Erythroblast (primary cell): Measurements from ENCODE around the gene RBFOX1.

ENCODE experiments used
- DNase-seq, 2 experiments: peaks; one replicate each; lab custom pipeline; 2025; lab: John Stamatoyannopoulos, UW
- GATA1 ChIP-seq: IDR thresholded peaks from 2 replicates; pipeline ENCODE4 v1.6.1; 2011; ENCODE audit warnings: low read depth, mild to moderate bottlenecking, control low read depth, low read length, moderate library complexity
- POLR2A ChIP-seq: IDR thresholded peaks from 2 replicates; pipeline ENCODE4 v1.6.1; 2011; ENCODE audit warnings: mild to moderate bottlenecking, low read length

Gene RBFOX1

DNA sequence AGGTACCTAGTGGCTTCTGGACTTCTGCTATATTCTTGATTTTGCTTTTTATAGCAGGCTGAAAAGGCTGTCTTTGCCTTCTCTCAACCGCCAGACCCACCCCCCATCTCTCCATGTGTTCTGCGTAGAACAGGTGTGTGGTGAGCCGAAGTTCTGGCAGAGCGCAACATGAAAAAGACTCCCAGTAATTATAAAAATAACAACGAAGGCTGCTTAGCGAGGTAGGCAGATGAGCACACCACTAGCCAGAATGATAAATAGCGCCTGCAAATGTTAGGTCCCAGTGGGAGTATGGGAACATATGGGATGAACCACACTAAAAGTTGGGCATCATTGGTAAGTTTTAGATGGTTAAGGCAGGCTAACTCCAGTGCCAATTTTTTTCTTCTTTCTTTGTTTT lies 14.0 kb upstream of the RBFOX1 start:
- no peak for DNase-seq
- TF ChIP-seq POLR2A (no peak), GATA1 (no peak)

- TF ChIP-seq POLR2A (no peak), GATA1 (no peak)
- no peak for DNase-seq
These were observed 13.1 kb upstream of the RBFOX1 start for GRCh38 chr16:7319514-7319913.

- TF ChIP-seq POLR2A (no peak), GATA1 (no peak)
These were observed 11.0 kb upstream of the RBFOX1 start for GRCh38 chr16:7321661-7322060.

DNA sequence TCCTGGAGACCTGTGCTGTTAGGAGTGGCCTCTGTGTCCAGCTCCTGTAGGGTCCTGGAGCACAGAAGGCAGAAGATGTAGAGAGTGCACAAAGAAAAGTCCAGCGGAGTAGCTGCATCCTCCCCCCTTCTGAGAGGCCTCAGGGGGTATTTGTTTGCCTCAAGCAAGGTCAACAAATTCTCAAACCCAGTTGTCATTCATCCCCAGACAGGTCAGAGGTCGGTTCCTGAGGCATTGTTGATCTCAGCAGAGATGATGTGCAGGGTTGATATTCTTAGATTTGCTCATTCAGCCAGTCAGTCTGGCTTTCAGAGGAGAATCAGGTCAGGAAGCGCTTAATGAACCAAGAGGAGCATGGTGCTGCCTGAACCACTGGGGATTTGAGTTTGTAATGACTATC lies 8.3 kb upstream of the RBFOX1 start:
- no peak for TF ChIP-seq POLR2A
- TF ChIP-seq GATA1 = no peak
- no peak for DNase-seq

More at GRCh38 chr16:7321661-7322060, 11.0 kb upstream of the RBFOX1 start:
- no peak for DNase-seq

DNA sequence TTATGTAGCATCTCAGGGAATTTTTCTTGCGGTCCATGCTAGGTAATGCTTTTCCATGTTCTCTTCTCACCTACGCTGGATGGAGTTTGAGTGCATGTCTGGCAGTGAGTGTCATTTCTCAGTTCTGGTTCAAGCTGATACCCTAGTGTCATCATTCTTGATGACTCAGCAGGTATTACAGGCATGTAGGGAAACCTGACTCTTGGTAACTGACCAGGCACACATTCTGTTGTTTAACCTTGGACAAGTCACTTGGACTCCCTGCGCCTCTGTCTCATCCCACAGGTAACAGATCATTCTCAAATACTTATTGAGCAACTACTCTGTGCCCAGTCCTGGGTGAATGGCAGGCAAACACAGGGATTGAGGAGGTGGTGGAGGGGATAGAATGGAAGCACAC lies 6.8 kb upstream of the RBFOX1 start:
- DNase-seq = peak in 1 of 2 experiments; percentile 10
- TF ChIP-seq POLR2A = no peak
- no peak for TF ChIP-seq GATA1

- TF ChIP-seq GATA1 = no peak
- TF ChIP-seq POLR2A = no peak
- no peak for DNase-seq
These were observed 1.9 kb upstream of the RBFOX1 start for GRCh38 chr16:7330709-7331108.

DNA sequence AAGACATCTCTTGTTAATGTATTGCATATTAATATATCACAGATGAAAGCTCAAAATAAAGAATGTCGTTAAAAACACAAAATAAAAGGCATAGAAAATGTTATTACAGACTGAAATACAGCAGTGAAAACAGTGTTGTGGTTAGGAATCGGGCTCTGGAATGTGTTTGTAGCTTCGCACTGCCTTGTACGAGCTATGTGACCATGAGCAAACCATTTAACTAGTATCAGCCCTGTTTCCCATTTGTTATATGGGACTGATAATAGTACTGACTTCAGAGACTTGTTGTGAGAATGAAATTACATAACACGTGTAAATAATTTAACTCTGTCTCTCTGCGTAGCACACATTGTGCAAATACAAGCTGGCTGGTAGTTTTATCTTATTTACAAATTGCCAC lies 648 bp upstream of the RBFOX1 start:
- TF ChIP-seq POLR2A (no peak), GATA1 (no peak)

GRCh38 chr16:7333180-7333725 lies 608 bp downstream of the RBFOX1 start:
- no peak for DNase-seq
- no peak for TF ChIP-seq POLR2A
- no peak for TF ChIP-seq GATA1

More for the DNA sequence above, 648 bp upstream of the RBFOX1 start:
- DNase-seq = no peak

GRCh38 chr16:7334801-7335560 lies 2.3 kb downstream of the RBFOX1 start:
- DNase-seq = no peak
- TF ChIP-seq POLR2A (no peak), GATA1 (no peak)

DNA sequence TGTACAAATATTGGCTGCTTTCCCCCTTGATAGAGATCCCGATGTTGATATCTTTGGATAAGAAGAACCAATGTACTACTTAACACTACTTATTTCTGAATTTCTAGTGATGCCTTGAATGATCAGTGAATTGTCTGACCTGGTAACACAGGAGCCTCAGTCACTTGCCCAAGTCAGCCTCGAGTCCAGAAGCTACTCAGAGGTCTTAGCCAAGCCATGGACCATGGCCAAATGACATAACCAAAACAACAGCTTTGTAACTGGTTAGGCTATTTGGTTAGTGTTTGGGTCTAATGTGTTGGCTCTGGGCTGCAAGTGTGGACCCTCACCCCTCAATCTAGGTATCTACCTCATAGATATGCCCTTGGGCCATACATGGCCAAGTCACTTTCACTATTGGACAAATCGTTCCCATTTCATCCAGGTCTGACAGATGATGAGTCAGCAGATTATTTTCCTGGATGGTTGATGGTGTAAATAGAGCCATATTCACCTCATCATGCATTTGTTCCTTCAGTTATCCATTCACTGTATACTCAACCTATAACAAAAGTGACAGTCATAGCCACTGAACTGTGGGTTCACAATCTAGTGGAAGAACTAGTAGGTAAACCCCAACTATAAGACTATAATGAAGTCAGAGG lies 3.5 kb downstream of the RBFOX1 start:
- TF ChIP-seq GATA1 = no peak
- no peak for TF ChIP-seq POLR2A
- DNase-seq = no peak

DNA sequence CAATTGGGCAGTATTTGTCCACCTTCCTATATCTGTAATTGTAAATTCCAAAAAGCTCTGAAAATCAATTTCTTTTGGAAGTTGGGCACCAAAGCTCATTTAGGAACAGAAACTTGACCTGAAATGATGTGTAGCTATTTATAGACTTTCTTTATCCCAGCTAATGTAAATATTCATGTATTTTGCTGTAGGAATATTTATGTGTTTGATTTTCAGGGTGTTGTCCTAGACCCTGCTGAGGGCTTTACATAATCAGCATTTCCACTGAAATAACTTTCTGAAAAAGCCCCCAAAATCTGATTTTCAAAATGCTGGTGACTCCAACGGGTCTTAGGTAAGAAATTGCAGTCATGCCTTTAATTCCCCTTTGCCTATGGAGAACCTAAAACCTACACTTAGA lies 4.1 kb downstream of the RBFOX1 start:
- no peak for DNase-seq

GRCh38 chr16:7338826-7339225 lies 6.2 kb downstream of the RBFOX1 start:
- no peak for DNase-seq
- TF ChIP-seq GATA1 (no peak), POLR2A (no peak)

More for the DNA sequence above, 4.1 kb downstream of the RBFOX1 start:
- TF ChIP-seq POLR2A = no peak
- no peak for TF ChIP-seq GATA1

DNA sequence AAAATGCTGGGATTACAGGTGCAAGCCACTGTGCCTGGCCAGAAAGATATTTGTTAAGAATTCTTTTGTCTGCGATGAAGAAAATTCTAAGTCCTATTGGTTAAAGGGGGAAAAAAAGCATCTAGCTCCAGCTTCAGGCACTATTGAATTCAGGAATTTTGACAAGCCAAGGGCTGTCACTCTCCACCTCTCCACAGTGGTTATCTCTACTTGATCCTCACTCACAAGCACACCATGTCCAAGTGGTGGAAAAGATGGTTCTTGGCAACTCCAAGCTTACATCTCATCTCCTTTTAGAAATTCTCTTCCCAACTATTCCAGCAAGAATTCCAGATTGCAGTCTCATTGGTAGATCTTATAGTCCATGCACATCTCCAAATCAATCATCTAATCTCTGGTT lies 7.1 kb downstream of the RBFOX1 start:
- no peak for TF ChIP-seq POLR2A
- no peak for DNase-seq

DNA sequence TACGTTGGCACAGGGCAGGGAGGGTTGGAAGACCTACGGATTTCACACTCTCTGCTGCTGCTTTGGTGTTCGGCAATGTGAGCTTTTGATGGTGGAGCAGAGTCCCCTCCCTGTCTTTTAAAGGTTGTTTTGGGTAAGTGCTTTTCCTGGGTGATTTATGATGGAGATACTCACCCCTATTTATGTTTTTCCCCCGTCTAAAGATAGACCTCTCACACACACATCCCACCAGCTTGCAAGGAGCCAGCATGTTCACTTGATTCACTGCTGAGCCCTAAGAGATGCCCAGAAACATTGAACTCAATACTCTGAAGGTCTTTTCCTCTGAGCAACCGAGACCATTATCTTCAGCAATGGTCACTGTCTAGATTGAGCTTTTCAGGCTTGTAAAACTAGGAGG lies 8.3 kb downstream of the RBFOX1 start:
- no peak for DNase-seq
- no peak for TF ChIP-seq POLR2A
- TF ChIP-seq GATA1 = no peak
